OCI-LY1 (cell line): ENCODE data around the gene RPL4.
"Not testable (repeated sequence)": the region's sequence is repeated elsewhere in the genome, so short reads cannot be mapped to it uniquely, and the experiment has no call there.

Experiments
- H2AFZ ChIP-seq: fragments of 200-600 bp; sonication (generic), shearing (Covaris generic); 2 replicates; pipeline ENCODE4 v1.6.0; 2014; ENCODE audit warnings: antibody characterized with exemption, mild to moderate bottlenecking, low read length
- H3F3A ChIP-seq: fragments of 200-600 bp; sonication (generic), shearing (Covaris generic); 2 replicates; pipeline ENCODE4 v1.6.0; 2014; ENCODE audit warnings: mild to moderate bottlenecking, antibody characterized with exemption, low read length, moderate library complexity; ENCODE audit not compliant: insufficient read depth
- H3K27ac ChIP-seq: fragments of 200-600 bp; sonication (generic); 2 replicates; pipeline ENCODE4 v1.5.1; 2014; ENCODE audit warnings: low read length, mixed run types, mild to moderate bottlenecking, low read depth; ENCODE audit not compliant: poor library complexity, severe bottlenecking
- H3K27me3 ChIP-seq: fragments of 200-600 bp; sonication (generic); 2 replicates; pipeline ENCODE4 v1.6.0; 2014; ENCODE audit warnings: antibody characterized with exemption, mild to moderate bottlenecking, low read length, moderate library complexity; ENCODE audit not compliant: insufficient read depth
- H3K36me3 ChIP-seq: fragments of 200-600 bp; sonication (generic); 2 replicates; pipeline ENCODE4 v1.6.1; 2014; ENCODE audit warnings: mild to moderate bottlenecking, antibody characterized with exemption, low read length, moderate library complexity, mixed read lengths; ENCODE audit not compliant: insufficient read depth
- H3K4me1 ChIP-seq: fragments of 200-600 bp; sonication (generic); 2 replicates; pipeline ENCODE4 v1.5.1; 2014; ENCODE audit warnings: mild to moderate bottlenecking, low read length, moderate library complexity; ENCODE audit not compliant: insufficient read depth, severe bottlenecking
- H3K4me2 ChIP-seq: fragments of 200-600 bp; sonication (generic), shearing (Covaris generic); 2 replicates; pipeline ENCODE4 v1.6.1; 2014; ENCODE audit warnings: low read length
- H3K4me3 ChIP-seq: fragments of 200-600 bp; sonication (generic); 2 replicates; pipeline ENCODE4 v1.5.1; 2014; ENCODE audit warnings: low read length, low read depth, mild to moderate bottlenecking, mixed read lengths; ENCODE audit not compliant: poor library complexity, severe bottlenecking
- H3K79me2 ChIP-seq: fragments of 200-600 bp; shearing (Covaris generic); 2 replicates; pipeline ENCODE4 v1.6.1; 2016; ENCODE audit warnings: mixed run types, low read length, mixed read lengths; ENCODE audit not compliant: insufficient read depth
- H3K9ac ChIP-seq: fragments of 200-600 bp; sonication (generic), shearing (Covaris generic); 2 replicates; pipeline ENCODE4 v1.6.1; 2014; ENCODE audit warnings: mild to moderate bottlenecking, low read length, mixed read lengths
- H3K9me2 ChIP-seq: fragments of 200-600 bp; sonication (generic), shearing (Covaris generic); 2 replicates; pipeline ENCODE4 v1.6.1; 2014; ENCODE audit warnings: low read depth, mild to moderate bottlenecking, low read length, mixed read lengths
- H3K9me3 ChIP-seq: fragments of 200-600 bp; shearing (Covaris generic); 2 replicates; pipeline ENCODE4 v1.6.1; 2014; ENCODE audit warnings: low read length, mixed read lengths
- H4K20me1 ChIP-seq: fragments of 200-600 bp; sonication (generic), shearing (Covaris generic); 2 replicates; pipeline ENCODE4 v1.6.0; 2016; ENCODE audit warnings: mild to moderate bottlenecking, low read length; ENCODE audit not compliant: insufficient read depth
- CTCF ChIP-seq: fragments of 200-600 bp; sonication (generic), shearing (Covaris generic); IDR thresholded peaks from 2 replicates; pipeline ENCODE4 v1.5.1; 2017; ENCODE audit warnings: mild to moderate bottlenecking, antibody characterized with exemption, low read length, moderate library complexity, mixed read lengths
- EZH2 ChIP-seq: fragments of 200-600 bp; sonication (generic), shearing (Covaris generic); IDR thresholded peaks from 2 replicates; pipeline ENCODE4 v1.8.0; 2017; ENCODE audit warnings: borderline replicate concordance, mixed run types, mild to moderate bottlenecking, antibody characterized with exemption, low read length, moderate library complexity, mixed read lengths

The RPL4 gene

DNA sequence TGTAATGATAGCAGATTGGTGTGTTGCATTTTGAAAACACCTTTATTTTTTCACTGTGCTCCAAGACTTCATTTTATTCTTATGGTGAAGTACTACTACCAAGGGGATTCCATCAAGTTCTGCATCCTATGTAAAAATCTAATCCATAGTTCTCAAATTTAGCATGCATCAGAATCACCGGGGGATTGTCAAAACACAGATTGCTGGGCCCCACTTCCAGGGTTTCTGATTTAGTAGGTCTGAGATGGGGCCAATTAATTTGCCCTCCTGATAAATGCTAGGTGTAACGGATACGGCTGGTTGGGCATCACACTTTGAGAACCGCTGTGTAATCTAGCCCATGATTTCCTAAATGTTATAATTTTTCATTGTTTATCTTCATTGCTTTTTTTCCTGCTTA lies 1.2 kb upstream of the RPL4 start:
- peak overlapping the region; percentile 89 for H3K9ac ChIP-seq
- peaks cover 39% of the 10 kb centered on the region for H3K4me1 ChIP-seq
- peaks cover 12% of the 10 kb centered on the region; the same call in 1 of the 2 replicates for H3F3A ChIP-seq
- peak overlapping the region; percentile 96 for H3K4me3 ChIP-seq
- H3K27ac ChIP-seq: peak overlapping the region; percentile 86
- no peaks in the 10 kb centered on the region for H3K9me2 ChIP-seq
- H3K9me3 ChIP-seq: no peaks in the 10 kb centered on the region
- H3K79me2 ChIP-seq: peaks cover 47% of the 10 kb centered on the region
- no peaks in the 10 kb centered on the region for H4K20me1 ChIP-seq
- H3K27me3 ChIP-seq: no peaks in the 10 kb centered on the region
- no peak overlapping the region for H2AFZ ChIP-seq
- no peak for TF ChIP-seq EZH2
- no peak for TF ChIP-seq CTCF
- peaks cover 41% of the 10 kb centered on the region for H3K36me3 ChIP-seq
- H3K4me2 ChIP-seq: peak overlapping the region; percentile 95

DNA sequence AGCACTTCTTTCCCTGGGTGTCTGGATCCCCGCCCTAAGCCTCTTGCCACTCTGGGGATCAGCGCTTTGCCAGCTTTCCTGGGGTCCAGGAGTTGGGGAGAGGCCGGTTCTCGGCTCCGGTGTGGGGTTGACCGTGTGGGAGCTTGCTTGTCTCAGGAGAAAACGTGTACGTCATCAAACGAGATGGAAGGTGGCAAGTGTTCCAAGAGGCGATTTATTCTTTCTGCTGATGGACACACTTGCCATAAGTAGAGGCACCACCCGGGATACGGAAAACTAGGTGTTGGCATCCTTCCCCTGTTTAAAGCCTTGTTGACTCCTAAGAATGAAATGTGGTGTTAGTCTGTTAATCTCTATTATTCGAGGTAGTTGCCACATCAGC lies 766 bp upstream of the RPL4 start:
- H2AFZ ChIP-seq: no peak overlapping the region

DNA sequence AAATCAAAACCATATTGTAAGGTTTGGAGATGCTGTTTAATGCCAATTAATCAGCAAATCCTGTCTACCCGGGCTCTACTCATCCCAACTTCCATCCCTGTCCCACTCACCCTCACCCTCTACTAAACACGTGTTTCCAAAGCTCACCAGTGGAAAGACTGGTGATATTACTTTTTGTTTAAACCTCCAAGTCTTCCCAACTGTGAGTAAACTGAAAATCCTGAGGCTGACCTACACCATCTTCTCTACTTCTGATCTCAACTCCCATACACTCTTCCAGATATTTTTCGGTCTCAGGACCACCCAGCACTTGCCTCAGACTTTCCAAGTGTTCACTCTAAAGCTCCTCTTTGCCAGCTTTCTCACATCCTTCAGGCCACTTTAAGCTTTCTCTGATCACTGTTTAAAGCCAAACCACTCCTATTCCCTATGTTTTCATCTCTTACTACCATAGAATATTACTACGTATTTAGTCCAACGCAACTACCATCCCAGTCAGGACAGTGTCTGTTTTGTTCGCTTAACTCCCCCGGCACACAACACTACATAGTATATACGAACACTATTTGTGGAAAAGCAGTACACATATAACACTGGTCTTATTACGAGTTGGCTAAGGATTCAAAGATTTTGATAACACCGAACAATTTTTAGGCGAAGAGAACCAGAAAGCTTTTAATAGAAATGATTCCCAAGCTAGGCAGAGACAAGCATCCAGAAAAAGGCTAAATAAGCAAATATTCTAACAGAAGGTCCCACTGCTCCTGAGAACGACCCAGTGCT lies 684 bp downstream of the RPL4 start:
- Histone ChIP-seq H3K9me2 (no peaks in the 10 kb centered on the region), H2AFZ (no peak overlapping the region), H3K9ac (peak overlapping the region; percentile 89), H3K36me3 (peaks cover 59% of the 10 kb centered on the region), H3K27me3 (no peaks in the 10 kb centered on the region), H3F3A (peaks cover 21% of the 10 kb centered on the region), H3K27ac (peak overlapping the region; percentile 86), H4K20me1 (no peaks in the 10 kb centered on the region), H3K4me3 (peak overlapping the region; percentile 96), H3K9me3 (no peaks in the 10 kb centered on the region), H3K4me2 (peak overlapping the region; percentile 95), H3K79me2 (peaks cover 47% of the 10 kb centered on the region), H3K4me1 (peaks cover 39% of the 10 kb centered on the region)
- TF ChIP-seq CTCF: no peak
- TF ChIP-seq EZH2: no peak

More for the DNA sequence above, 766 bp upstream of the RPL4 start:
- peak overlapping the region; percentile 96 for H3K4me3 ChIP-seq
- peaks cover 12% of the 10 kb centered on the region; the same call in 1 of the 2 replicates for H3F3A ChIP-seq
- peak overlapping the region; percentile 89 for H3K9ac ChIP-seq
- TF ChIP-seq EZH2: no peak
- no peak for TF ChIP-seq CTCF
- peak overlapping the region; percentile 95 for H3K4me2 ChIP-seq
- H3K36me3 ChIP-seq: peaks cover 45% of the 10 kb centered on the region
- H3K4me1 ChIP-seq: peaks cover 39% of the 10 kb centered on the region
- no peaks in the 10 kb centered on the region for H4K20me1 ChIP-seq
- H3K27me3 ChIP-seq: no peaks in the 10 kb centered on the region
- H3K27ac ChIP-seq: peak overlapping the region; percentile 86
- peaks cover 47% of the 10 kb centered on the region for H3K79me2 ChIP-seq
- no peaks in the 10 kb centered on the region for H3K9me2 ChIP-seq
- H3K9me3 ChIP-seq: no peaks in the 10 kb centered on the region

DNA sequence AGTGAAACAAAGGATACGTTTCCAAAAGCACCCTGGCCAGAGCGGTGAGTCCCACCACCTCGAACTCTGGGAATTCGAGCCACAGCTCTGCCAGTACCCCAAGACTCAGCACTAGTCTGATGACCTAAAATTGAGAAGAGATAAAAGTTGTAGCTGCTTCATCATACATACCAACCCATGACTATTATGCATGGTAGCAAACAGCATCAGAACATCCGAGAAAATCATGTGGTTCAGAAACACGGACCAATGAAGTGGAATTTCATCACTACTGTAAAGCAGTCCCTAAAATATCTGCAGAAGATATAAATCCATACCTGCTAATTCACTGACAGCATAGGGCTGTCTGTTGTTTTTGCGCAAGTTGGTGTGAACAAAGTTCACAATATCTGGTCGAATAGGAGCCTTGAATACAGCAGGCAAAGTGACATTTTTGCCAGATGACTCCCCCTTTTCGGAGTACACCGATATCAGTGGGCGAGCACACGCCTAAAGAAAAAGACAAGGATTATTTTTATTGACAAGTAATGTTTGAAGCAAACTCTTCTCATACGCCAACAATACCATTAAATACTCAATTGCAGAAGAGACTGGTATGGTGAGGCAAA lies 1.5 kb downstream of the RPL4 start:
- H3K36me3 ChIP-seq: peaks cover 63% of the 10 kb centered on the region
- not testable (repeated sequence) for H2AFZ ChIP-seq

More for the DNA sequence above, 1.5 kb downstream of the RPL4 start:
- H3K9me3 ChIP-seq, H3K27me3 ChIP-seq, H3K9me2 ChIP-seq, H4K20me1 ChIP-seq: not testable (repeated sequence)
- peak overlapping the region; percentile 89 for H3K9ac ChIP-seq
- H3K79me2 ChIP-seq: peaks cover 47% of the 10 kb centered on the region
- H3K27ac ChIP-seq: peak overlapping the region; percentile 86
- peak overlapping the region; percentile 95 for H3K4me2 ChIP-seq
- peaks cover 39% of the 10 kb centered on the region for H3K4me1 ChIP-seq
- H3F3A ChIP-seq: peaks cover 28% of the 10 kb centered on the region
- H3K4me3 ChIP-seq: peak overlapping the region; percentile 96
